Uterus (tissue), 4 donors: ENCODE data around the gene SP3. TPM values are rescaled to one million over a fixed set of nuclear protein-coding genes. Genes with fewer than 3 reads are reported as not detected.

Experiments used
- DNase-seq, 2 donors: peaks; one replicate each; pipeline ENCODE4 v3.0.0-alpha.2; 2019 to 2020
- H3K27ac ChIP-seq, 2 donors: fragments of 200-600 bp; sonication (generic); 1 replicate in 1 of 2; 2 replicates in 1 of 2; pipeline ENCODE4 v1.5.1; 2016 to 2018
- H3K27me3 ChIP-seq, 2 donors: fragments of 200-600 bp; sonication (generic); one replicate each; pipeline ENCODE4 v1.5.1; 2018 to 2019; ENCODE audit warnings: control low read depth in 1 of 2
- H3K36me3 ChIP-seq, 2 donors: fragments of 200-600 bp; sonication (generic); one replicate each; pipeline ENCODE4 v1.5.1; 2019; ENCODE audit warnings: control low read depth in 1 of 2
- H3K4me1 ChIP-seq, 2 donors: fragments of 200-600 bp; sonication (generic); one replicate each; pipeline ENCODE4 v1.5.1; 2018 to 2019; ENCODE audit warnings: control low read depth in 1 of 2
- H3K4me3 ChIP-seq, 2 donors: fragments of 200-600 bp; sonication (generic); 1 replicate in 1 of 2; 2 replicates in 1 of 2; pipeline ENCODE4 v1.5.1; 2018 to 2019; ENCODE audit warnings: mild to moderate bottlenecking in 1 of 2
- H3K9me3 ChIP-seq, 2 donors: fragments of 200-600 bp; sonication (generic); one replicate each; pipeline ENCODE4 v1.5.1; 2019; ENCODE audit warnings: control low read depth in 1 of 2
- POLR2A ChIP-seq, 2 donors: fragments of 450-650 bp; IDR thresholded peaks; one replicate each; pipeline ENCODE4 v1.6.1; 2016; ENCODE audit warnings: antibody characterized with exemption in 2 of 2, mild to moderate bottlenecking in 1 of 2, moderate library complexity in 1 of 2
- intact Hi-C: fragments of 100-400 bp; cut with DNase I; formaldehyde crosslinking; loops from one replicate; pipeline ENCODE4 v1.15.1; 2023; ENCODE audit warnings: low total_unique reads
- total RNA-seq, 4 donors: library from RNA; depleted of rRNA in 3 of 4; stranded (reverse); fragments of >200 nt in 3 of 4; gene quantifications; one replicate each; pipeline versions ENCODE4 v1.1.0 to v1.2.4, GENCODE V29; 2014 to 2023
- TF ChIP-seq, protein P1 (sequence below), 4 experiments: fragments of 200-600 bp in 2 of 4; fragments of 450-650 bp in 2 of 4; sonication (generic) in 2 of 4; IDR thresholded peaks; one replicate each; pipeline ENCODE4 v1.5.1; 2016 to 2019; ENCODE audit warnings: antibody characterized with exemption in 4 of 4, mild to moderate bottlenecking in 2 of 4, moderate library complexity in 1 of 4
- donor health status: DM: yes; HTN: yes; CAD: no.

Gene SP3
- total RNA-seq, 4 donors from 2014 or later: 100 to 359 (median 220) TPM

DNA sequence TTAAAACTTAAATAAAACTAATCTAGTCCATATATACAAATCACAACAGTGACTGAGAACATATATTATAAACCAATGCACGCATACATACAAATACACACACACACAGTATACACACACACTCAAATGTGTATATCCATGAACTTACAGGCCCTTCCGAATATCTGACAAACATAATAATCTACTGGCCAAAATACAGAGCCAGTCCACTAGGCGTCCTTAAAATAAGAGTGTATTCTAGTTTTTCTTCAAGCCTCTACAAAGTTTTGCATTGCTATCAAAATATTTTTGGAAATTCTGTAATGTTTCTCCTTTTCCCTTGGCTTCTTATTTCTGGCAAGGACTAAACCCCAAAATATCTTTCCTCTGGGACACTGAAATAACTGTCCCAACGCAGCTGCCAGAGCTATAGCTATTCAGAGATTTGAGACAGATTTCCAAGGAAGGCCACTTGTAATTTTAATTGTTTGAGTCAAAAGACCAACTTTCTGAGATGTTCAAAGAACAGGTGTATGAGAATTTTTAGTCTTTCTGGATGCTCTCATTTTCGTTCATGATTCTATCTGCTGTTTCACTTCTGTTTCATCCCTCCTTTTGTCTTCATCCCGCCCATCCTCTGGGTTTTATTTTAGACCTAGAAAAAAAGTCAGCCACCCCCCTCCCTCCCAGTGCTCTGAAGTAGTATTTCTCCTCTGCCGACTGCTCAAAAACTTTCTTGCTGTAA lies 24.1 kb upstream of the SP3 start:
- intact Hi-C loops: no loop called here
- TF ChIP-seq POLR2A (IDR thresholded peaks at IDR 0.05): no peak
- TF ChIP-seq, protein P1, sequence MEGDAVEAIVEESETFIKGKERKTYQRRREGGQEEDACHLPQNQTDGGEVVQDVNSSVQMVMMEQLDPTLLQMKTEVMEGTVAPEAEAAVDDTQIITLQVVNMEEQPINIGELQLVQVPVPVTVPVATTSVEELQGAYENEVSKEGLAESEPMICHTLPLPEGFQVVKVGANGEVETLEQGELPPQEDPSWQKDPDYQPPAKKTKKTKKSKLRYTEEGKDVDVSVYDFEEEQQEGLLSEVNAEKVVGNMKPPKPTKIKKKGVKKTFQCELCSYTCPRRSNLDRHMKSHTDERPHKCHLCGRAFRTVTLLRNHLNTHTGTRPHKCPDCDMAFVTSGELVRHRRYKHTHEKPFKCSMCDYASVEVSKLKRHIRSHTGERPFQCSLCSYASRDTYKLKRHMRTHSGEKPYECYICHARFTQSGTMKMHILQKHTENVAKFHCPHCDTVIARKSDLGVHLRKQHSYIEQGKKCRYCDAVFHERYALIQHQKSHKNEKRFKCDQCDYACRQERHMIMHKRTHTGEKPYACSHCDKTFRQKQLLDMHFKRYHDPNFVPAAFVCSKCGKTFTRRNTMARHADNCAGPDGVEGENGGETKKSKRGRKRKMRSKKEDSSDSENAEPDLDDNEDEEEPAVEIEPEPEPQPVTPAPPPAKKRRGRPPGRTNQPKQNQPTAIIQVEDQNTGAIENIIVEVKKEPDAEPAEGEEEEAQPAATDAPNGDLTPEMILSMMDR (IDR thresholded peaks at IDR 0.05): peak in 1 of 4 experiments; percentile 10
- Histone ChIP-seq H3K9me3 (no peaks in the 10 kb centered on the region), H3K4me1 (peaks cover 6 to 21% of the 10 kb centered on the region in 2 donors), H3K27me3 (no peaks in the 10 kb centered on the region), H3K27ac (peak overlapping the region; percentile 62 to 72), H3K36me3 (no peaks in the 10 kb centered on the region), H3K4me3 (no peak overlapping the region)
- no peak for DNase-seq

DNA sequence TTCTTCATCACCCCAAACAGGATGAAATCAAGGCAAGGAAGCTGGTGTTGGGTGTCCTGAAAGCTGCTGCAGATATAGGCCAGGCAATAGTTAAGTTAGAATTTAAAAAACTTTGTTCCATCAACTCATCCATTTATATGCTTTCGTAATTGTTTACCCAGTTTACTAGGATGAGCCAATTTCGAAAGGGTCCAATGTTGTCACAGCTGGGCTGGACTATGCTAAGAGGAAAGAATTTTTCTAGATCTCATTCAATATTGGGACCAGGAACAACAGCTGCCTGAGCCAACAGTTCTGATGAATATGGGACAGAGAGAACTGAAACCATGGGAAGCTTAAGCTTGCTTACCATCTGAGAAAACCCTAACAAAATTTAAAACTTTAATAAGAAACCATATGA lies 21.6 kb upstream of the SP3 start:
- H3K9me3 ChIP-seq: no peaks in the 10 kb centered on the region
- DNase-seq: peak; percentile 41 to 76
- no peaks in the 10 kb centered on the region for H3K27me3 ChIP-seq
- TF ChIP-seq, protein P1 (IDR thresholded peaks at IDR 0.05): no peak
- no peak for TF ChIP-seq POLR2A (IDR thresholded peaks at IDR 0.05)
- H3K27ac ChIP-seq: peak overlapping the region; percentile 58 to 69
- intact Hi-C loops: no loop called here
- peaks cover 5 to 21% of the 10 kb centered on the region in 2 donors for H3K4me1 ChIP-seq
- H3K36me3 ChIP-seq: no peaks in the 10 kb centered on the region
- H3K4me3 ChIP-seq: no peak overlapping the region

DNA sequence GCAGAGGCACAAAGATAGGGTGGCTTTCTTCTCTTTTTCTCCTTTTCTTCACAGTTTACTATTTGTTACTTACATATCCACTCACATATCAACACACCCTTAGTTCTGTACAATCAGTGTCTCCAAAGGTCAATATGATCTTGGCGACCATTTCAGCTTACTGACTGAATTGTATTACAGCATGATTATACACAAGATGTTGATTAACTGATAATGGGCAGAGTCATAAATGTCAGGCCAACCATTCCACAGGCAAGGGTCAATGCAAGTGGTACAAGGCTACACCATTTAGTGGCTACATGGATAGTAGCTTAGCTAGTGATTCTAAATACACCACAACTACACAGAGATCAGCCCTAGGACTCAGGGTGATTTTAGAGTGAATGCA lies 20.4 kb upstream of the SP3 start:
- no peak overlapping the region for H3K4me3 ChIP-seq
- peak overlapping the region; percentile 58 to 69 for H3K27ac ChIP-seq
- intact Hi-C loops: no loop called here
- DNase-seq: no peak
- H3K27me3 ChIP-seq: no peaks in the 10 kb centered on the region
- no peaks in the 10 kb centered on the region for H3K36me3 ChIP-seq
- H3K4me1 ChIP-seq: peaks cover 0 to 15% of the 10 kb centered on the region in 2 donors
- H3K9me3 ChIP-seq: no peaks in the 10 kb centered on the region
- TF ChIP-seq, protein P1 (IDR thresholded peaks at IDR 0.05): no peak
- no peak for TF ChIP-seq POLR2A (IDR thresholded peaks at IDR 0.05)

DNA sequence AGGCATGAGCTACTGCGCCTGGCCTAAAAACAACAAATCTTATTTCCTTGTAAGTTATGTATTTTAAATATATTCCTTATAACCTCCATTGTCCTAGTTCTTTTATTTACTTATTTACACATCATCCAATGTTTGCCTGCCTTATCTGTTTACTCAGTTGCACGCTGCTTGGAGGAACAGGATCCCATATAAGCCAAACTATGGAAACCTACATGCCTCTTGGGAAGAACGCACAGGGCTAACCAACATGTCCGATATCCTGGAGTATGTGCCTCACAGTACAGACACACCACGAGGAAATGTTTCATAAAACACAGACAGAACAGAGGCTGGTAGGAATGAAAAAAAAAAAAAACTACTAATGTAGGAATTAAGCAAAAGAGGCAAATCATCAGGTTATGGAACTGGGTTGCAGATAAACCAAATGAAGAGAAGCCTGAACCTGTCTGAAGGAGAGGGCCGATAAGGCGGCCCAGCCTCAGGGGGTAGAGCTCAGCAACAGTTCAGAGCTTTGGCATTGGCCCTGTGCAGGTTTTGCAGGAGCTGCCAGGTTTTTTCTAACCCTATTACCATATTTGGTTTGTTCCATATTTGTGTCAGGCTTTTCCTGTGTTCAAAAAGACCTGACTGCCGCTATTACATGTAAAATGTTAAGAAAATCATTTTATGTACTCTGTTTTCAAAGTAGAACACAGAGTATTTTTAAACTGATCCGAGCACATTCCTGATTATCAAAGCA lies 19.9 kb upstream of the SP3 start:
- peaks cover 0 to 15% of the 10 kb centered on the region in 2 donors for H3K4me1 ChIP-seq
- no peak for TF ChIP-seq POLR2A (IDR thresholded peaks at IDR 0.05)
- TF ChIP-seq, protein P1 (IDR thresholded peaks at IDR 0.05): no peak

DNA sequence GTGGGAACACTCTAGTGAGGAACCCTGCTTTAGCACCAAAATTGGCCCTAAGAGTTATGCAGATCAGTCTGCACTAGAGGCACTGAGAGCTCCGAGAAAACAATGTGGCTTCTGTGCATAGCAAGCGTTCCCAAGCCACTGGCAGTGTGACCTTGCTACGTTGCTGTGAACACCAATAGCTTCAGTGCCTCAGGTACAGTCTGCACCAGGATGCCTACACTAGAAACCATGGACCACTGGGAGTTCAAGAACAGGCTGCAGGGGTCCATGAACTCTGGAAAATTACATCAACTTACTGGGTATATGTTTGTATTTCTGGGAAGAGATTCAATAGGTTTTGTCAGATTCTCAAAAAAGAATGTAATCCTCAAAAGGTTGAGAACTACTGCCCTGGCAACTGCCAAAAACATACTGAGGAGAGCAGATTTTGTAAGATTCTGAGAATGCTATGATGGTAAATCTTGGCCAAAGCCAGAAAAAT lies 18.3 kb upstream of the SP3 start:
- H3K4me1 ChIP-seq: peaks cover 0 to 15% of the 10 kb centered on the region in 2 donors

More for the DNA sequence above, 19.9 kb upstream of the SP3 start:
- Histone ChIP-seq H3K27ac (peak overlapping the region; percentile 58 to 69), H3K27me3 (no peaks in the 10 kb centered on the region), H3K4me3 (no peak overlapping the region), H3K36me3 (no peaks in the 10 kb centered on the region), H3K9me3 (no peaks in the 10 kb centered on the region)
- intact Hi-C loops: no loop called here
- peak in 1 of 2 donors; percentile 45 for DNase-seq

More for the DNA sequence above, 18.3 kb upstream of the SP3 start:
- Histone ChIP-seq H3K9me3 (no peaks in the 10 kb centered on the region), H3K36me3 (no peaks in the 10 kb centered on the region), H3K27ac (peak overlapping the region; percentile 19 to 28), H3K27me3 (no peaks in the 10 kb centered on the region), H3K4me3 (no peak overlapping the region)
- DNase-seq: no peak
- TF ChIP-seq, protein P1 (IDR thresholded peaks at IDR 0.05): no peak
- TF ChIP-seq POLR2A (IDR thresholded peaks at IDR 0.05): no peak
- intact Hi-C loops: no loop called here
